ENCODE results near the gene ITGA3. TPM values are rescaled to one million over a fixed set of nuclear protein-coding genes. Genes with fewer than 3 reads are reported as not detected.
A peak's percentile ranks its signal among the peaks of the same experiment; 100 is the strongest.

Gene ITGA3
- total and polyA plus RNA-seq, 8 donors = 16.8 to 61.2 (median 26.2) TPM

- FAIRE-seq (no peak), DNase-seq (peak in 1 of 6 donors; percentile 54), ATAC-seq (no peak)
- Histone ChIP-seq H3K27me3 (no peaks in the 10 kb centered on the region), H3K36me3 (peaks cover 0 to 66% (median 5%) of the 10 kb centered on the region in 3 donors), H3K4me1 (no peaks in the 10 kb centered on the region), H3K4me3 (no peak overlapping the region), H3K27ac (no peak overlapping the region), H3K9me3 (no peaks in the 10 kb centered on the region)
- 94% methylated on average over 16 of the region's 16 CpGs for WGBS, 2 donors
- intact Hi-C loops (cut with DNase I) = no loop called here
- no peak for TF ChIP-seq CTCF (IDR thresholded peaks at IDR 0.05)
Measured at GRCh38 chr17:50075446-50076032, 19.6 kb downstream of the ITGA3 start.

- intact Hi-C loops (cut with DNase I) = no loop called here
- no peak for TF ChIP-seq CTCF (IDR thresholded peaks at IDR 0.05)
- H3K9me3 ChIP-seq = no peaks in the 10 kb centered on the region
- FAIRE-seq (no peak), DNase-seq (peak in 1 of 6 donors; percentile 53), ATAC-seq (no peak)
- H3K27ac ChIP-seq = no peak overlapping the region
- no peaks in the 10 kb centered on the region for H3K27me3 ChIP-seq
- 92 to 95% methylated on average over 16 of the region's 16 CpGs for WGBS, 2 donors
- H3K4me1 ChIP-seq = no peaks in the 10 kb centered on the region
- H3K4me3 ChIP-seq = no peak overlapping the region
- peaks cover 0 to 66% (median 5%) of the 10 kb centered on the region in 3 donors for H3K36me3 ChIP-seq
Measured at GRCh38 chr17:50076221-50076590, 20.3 kb downstream of the ITGA3 start.

- no peaks in the 10 kb centered on the region for H3K27me3 ChIP-seq
- intact Hi-C loops (cut with DNase I) = no loop called here
- H3K4me1 ChIP-seq = no peaks in the 10 kb centered on the region
- H3K9me3 ChIP-seq = no peaks in the 10 kb centered on the region
- no peak overlapping the region for H3K4me3 ChIP-seq
- DNase-seq (peak in 1 of 6 donors; percentile 60), ATAC-seq (no peak), FAIRE-seq (no peak)
- H3K36me3 ChIP-seq = peaks cover 0 to 66% (median 0%) of the 10 kb centered on the region in 3 donors
- H3K27ac ChIP-seq = no peak overlapping the region
- no peak for TF ChIP-seq CTCF (IDR thresholded peaks at IDR 0.05)
- 84 to 89% methylated on average over 39 of the region's 39 CpGs for WGBS, 2 donors
Measured at GRCh38 chr17:50076591-50077235, 20.8 kb downstream of the ITGA3 start.

GRCh38 chr17:50078430-50078829 is 22.5 kb downstream of the ITGA3 start:
- no peak overlapping the region for H3K27ac ChIP-seq
- WGBS, 2 donors = 91 to 98% methylated on average over 4 of the region's 4 CpGs

More at GRCh38 chr17:50078430-50078829, 22.5 kb downstream of the ITGA3 start:
- Histone ChIP-seq H3K4me1 (no peaks in the 10 kb centered on the region), H3K9me3 (no peaks in the 10 kb centered on the region), H3K4me3 (no peak overlapping the region), H3K27me3 (no peaks in the 10 kb centered on the region), H3K36me3 (peaks cover 0 to 73% (median 0%) of the 10 kb centered on the region in 3 donors)
- no peak for TF ChIP-seq CTCF (IDR thresholded peaks at IDR 0.05)
- FAIRE-seq (no peak), ATAC-seq (no peak), DNase-seq (no peak)
- intact Hi-C loops (cut with DNase I) = no loop called here

Data from pancreas (tissue), 10 donors.